Sigmoid colon (tissue), 4 donors: ENCODE measurements around the gene GRP.

Experiments
- POLR2AphosphoS5 ChIP-seq, 4 donors: sonication (generic); formaldehyde crosslinking; IDR thresholded peaks; one replicate each; pipeline ENCODE4 v1.6.1; 2017; ENCODE audit warnings: antibody characterized with exemption in 4 of 4
- TF ChIP-seq, protein P1 (sequence below), 4 experiments: fragments of 450-650 bp in 3 of 4; fragments of 200-600 bp in 1 of 4; IDR thresholded peaks; one replicate each; pipeline ENCODE4 v1.5.1; 2016 to 2019; ENCODE audit warnings: antibody characterized with exemption in 4 of 4, mild to moderate bottlenecking in 3 of 4, moderate library complexity in 2 of 4

DNA sequence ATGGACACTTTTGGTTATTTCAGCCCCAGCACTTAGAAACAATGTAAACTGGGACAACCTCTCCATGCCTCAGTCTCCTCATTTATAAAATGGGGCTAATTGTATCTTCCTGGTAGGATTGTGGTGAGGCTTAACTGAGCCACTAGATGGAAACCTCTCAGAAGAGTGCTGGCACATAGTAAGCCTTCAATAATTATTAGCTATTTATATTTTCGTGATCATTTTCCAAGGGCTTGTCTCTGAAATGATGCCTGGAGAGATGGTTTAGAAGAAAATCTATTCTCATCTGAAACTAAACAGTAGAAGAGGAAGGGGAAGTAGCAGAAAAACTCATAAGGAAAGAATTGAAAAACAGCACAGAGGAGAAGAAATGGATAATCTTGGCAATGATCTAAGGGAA, 46.5 kb downstream of the GRP start:
- TF ChIP-seq, protein P1, sequence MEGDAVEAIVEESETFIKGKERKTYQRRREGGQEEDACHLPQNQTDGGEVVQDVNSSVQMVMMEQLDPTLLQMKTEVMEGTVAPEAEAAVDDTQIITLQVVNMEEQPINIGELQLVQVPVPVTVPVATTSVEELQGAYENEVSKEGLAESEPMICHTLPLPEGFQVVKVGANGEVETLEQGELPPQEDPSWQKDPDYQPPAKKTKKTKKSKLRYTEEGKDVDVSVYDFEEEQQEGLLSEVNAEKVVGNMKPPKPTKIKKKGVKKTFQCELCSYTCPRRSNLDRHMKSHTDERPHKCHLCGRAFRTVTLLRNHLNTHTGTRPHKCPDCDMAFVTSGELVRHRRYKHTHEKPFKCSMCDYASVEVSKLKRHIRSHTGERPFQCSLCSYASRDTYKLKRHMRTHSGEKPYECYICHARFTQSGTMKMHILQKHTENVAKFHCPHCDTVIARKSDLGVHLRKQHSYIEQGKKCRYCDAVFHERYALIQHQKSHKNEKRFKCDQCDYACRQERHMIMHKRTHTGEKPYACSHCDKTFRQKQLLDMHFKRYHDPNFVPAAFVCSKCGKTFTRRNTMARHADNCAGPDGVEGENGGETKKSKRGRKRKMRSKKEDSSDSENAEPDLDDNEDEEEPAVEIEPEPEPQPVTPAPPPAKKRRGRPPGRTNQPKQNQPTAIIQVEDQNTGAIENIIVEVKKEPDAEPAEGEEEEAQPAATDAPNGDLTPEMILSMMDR (IDR thresholded peaks at IDR 0.05) = no peak
- no peak for TF ChIP-seq POLR2AphosphoS5 (IDR thresholded peaks at IDR 0.05)
